ENCODE measurements around the gene UGT2B11.
"Not testable (repeated sequence)": the region's sequence is repeated elsewhere in the genome, so short reads cannot be mapped to it uniquely, and the experiment has no call there.

Gene UGT2B11

DNA sequence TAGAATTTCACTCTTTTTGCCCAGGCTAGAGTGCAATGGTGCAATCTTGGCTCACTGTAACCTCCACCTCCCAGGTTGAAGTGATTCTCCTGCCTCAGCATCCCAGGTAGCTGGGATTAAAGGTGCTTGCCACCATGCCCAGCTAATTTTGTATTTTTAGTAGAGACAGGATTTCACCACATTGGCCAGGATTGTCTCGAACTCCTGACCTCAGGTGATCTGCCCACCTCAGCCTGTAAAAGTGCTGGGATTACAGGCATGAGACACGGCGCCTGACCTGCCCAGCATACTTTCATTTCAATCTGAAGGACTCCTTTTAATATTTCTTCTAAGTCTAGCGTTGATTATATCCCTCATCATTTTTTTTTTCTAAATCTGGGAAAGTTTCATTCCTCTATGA lies 45.4 kb downstream of the UGT2B11 start:
- not testable (repeated sequence) for H3K4me3 ChIP-seq (ENCODE audit: low read depth, low read length); H3K27ac ChIP-seq (ENCODE audit: low read depth, low read length); H3K36me3 ChIP-seq (ENCODE audit: insufficient read depth, low read length); H2AFZ ChIP-seq (ENCODE audit: low read length, unreplicated experiment); H3K79me2 ChIP-seq (ENCODE audit: control insufficient read depth, insufficient read depth, low read length, unreplicated experiment); H3K4me1 ChIP-seq (ENCODE audit: control insufficient read depth, insufficient read depth, low read length, unreplicated experiment); H3K27me3 ChIP-seq (ENCODE audit: insufficient read depth, low read length)

- Histone ChIP-seq H3K27me3 (ENCODE audit: insufficient read depth, low read length) (no peaks in the 10 kb centered on the region), H3K36me3 (ENCODE audit: insufficient read depth, low read length) (no peaks in the 10 kb centered on the region), H2AFZ (ENCODE audit: low read length, unreplicated experiment) (no peak overlapping the region), H3K4me3 (ENCODE audit: low read depth, low read length) (no peak overlapping the region), H3K4me1 (ENCODE audit: control insufficient read depth, insufficient read depth, low read length, unreplicated experiment) (no peaks in the 10 kb centered on the region), H3K27ac (ENCODE audit: low read depth, low read length) (no peak overlapping the region), H3K79me2 (ENCODE audit: control insufficient read depth, insufficient read depth, low read length, unreplicated experiment) (no peaks in the 10 kb centered on the region)
These were observed 47.2 kb downstream of the UGT2B11 start for GRCh38 chr4:69167300-69167699.

GRCh38 chr4:69166376-69166775 lies 48.2 kb downstream of the UGT2B11 start:
- not testable (repeated sequence) for H2AFZ ChIP-seq (ENCODE audit: low read length, unreplicated experiment); H3K79me2 ChIP-seq (ENCODE audit: control insufficient read depth, insufficient read depth, low read length, unreplicated experiment); H3K27ac ChIP-seq (ENCODE audit: low read depth, low read length); H3K4me3 ChIP-seq (ENCODE audit: low read depth, low read length); H3K4me1 ChIP-seq (ENCODE audit: control insufficient read depth, insufficient read depth, low read length, unreplicated experiment); H3K27me3 ChIP-seq (ENCODE audit: insufficient read depth, low read length); H3K36me3 ChIP-seq (ENCODE audit: insufficient read depth, low read length)

GRCh38 chr4:69165707-69166106 lies 48.8 kb downstream of the UGT2B11 start:
- H3K27me3 ChIP-seq (ENCODE audit: insufficient read depth, low read length); H3K4me3 ChIP-seq (ENCODE audit: low read depth, low read length); H3K79me2 ChIP-seq (ENCODE audit: control insufficient read depth, insufficient read depth, low read length, unreplicated experiment); H3K27ac ChIP-seq (ENCODE audit: low read depth, low read length); H3K36me3 ChIP-seq (ENCODE audit: insufficient read depth, low read length); H3K4me1 ChIP-seq (ENCODE audit: control insufficient read depth, insufficient read depth, low read length, unreplicated experiment); H2AFZ ChIP-seq (ENCODE audit: low read length, unreplicated experiment): not testable (repeated sequence)

- no peak overlapping the region for H3K27ac ChIP-seq (ENCODE audit: low read depth, low read length)
- no peaks in the 10 kb centered on the region for H3K27me3 ChIP-seq (ENCODE audit: insufficient read depth, low read length)
- H3K79me2 ChIP-seq (ENCODE audit: control insufficient read depth, insufficient read depth, low read length, unreplicated experiment) = no peaks in the 10 kb centered on the region
- H3K4me1 ChIP-seq (ENCODE audit: control insufficient read depth, insufficient read depth, low read length, unreplicated experiment) = no peaks in the 10 kb centered on the region
- no peak overlapping the region for H2AFZ ChIP-seq (ENCODE audit: low read length, unreplicated experiment)
- no peaks in the 10 kb centered on the region for H3K36me3 ChIP-seq (ENCODE audit: insufficient read depth, low read length)
- H3K4me3 ChIP-seq (ENCODE audit: low read depth, low read length) = no peak overlapping the region
These were observed 57.6 kb downstream of the UGT2B11 start for GRCh38 chr4:69156913-69157312.

DNA sequence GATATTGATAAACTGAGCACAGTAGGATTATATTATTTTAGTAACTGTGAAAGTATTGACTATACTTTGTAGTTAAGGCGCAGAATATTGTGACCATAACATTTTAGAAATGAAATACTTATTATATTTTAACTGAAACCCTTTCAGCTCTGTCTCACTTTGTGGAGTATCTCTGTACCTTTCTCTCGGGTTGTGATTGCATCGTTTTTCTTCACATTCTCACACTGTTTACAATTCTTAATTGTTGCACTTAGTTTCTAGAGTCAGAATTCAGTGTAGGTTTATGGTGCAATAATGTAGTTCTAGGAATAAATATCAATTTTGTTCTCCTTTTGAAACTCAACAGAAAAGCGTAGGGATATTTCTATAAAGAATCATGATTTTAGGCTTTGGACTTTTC lies 60.5 kb downstream of the UGT2B11 start:
- H2AFZ ChIP-seq (ENCODE audit: low read length, unreplicated experiment) = no peak overlapping the region
- no peaks in the 10 kb centered on the region for H3K4me1 ChIP-seq (ENCODE audit: control insufficient read depth, insufficient read depth, low read length, unreplicated experiment)
- H3K27me3 ChIP-seq (ENCODE audit: insufficient read depth, low read length) = no peaks in the 10 kb centered on the region
- H3K4me3 ChIP-seq (ENCODE audit: low read depth, low read length) = no peak overlapping the region
- H3K79me2 ChIP-seq (ENCODE audit: control insufficient read depth, insufficient read depth, low read length, unreplicated experiment) = no peaks in the 10 kb centered on the region
- H3K36me3 ChIP-seq (ENCODE audit: insufficient read depth, low read length) = no peaks in the 10 kb centered on the region
- no peak overlapping the region for H3K27ac ChIP-seq (ENCODE audit: low read depth, low read length)
